Activated CD8-positive, alpha-beta T cell treated with anti-CD3 and anti-CD28 coated beads for 36 hours (primary cell): ENCODE results near the gene LYVE1. TPM values are rescaled to one million over a fixed set of nuclear protein-coding genes. Genes with fewer than 3 reads are reported as not detected.

Experiments used
- ATAC-seq: fragments of 200-7000 bp; cut with Tn5 transposase; one replicate; pipeline ENCODE4 v1.10.0; 2021; ENCODE audit warnings: mild to moderate bottlenecking, moderate library complexity
- CTCF ChIA-PET: fragments of 350-600 bp; sonication (Branson Sonifier 250); formaldehyde crosslinking; loops from one replicate; lab custom pipeline; 2021; ENCODE audit warnings: antibody characterized with exemption; lab: Charles Lee
- POLR2A ChIA-PET: fragments of 350-600 bp; sonication (Branson Sonifier 250); formaldehyde crosslinking; loops from one replicate; lab custom pipeline; 2021; ENCODE audit warnings: antibody characterized with exemption; lab: Charles Lee
- DNase-seq: peaks from one replicate; pipeline ENCODE4 v3.0.0-alpha.2; 2020
- H3K27ac Mint-ChIP-seq: one replicate; pipeline ENCODE4 v1.8.0; 2021; ENCODE audit warnings: mild to moderate bottlenecking, mixed read lengths
- H3K27me3 Mint-ChIP-seq: one replicate; pipeline ENCODE4 v1.8.0; 2021; ENCODE audit warnings: mixed read lengths
- H3K36me3 Mint-ChIP-seq: one replicate; pipeline ENCODE4 v1.8.0; 2021; ENCODE audit warnings: low read depth, mixed read lengths
- H3K4me1 Mint-ChIP-seq: one replicate; pipeline ENCODE4 v1.8.0; 2021; ENCODE audit warnings: low read depth, mixed read lengths
- H3K4me3 Mint-ChIP-seq: one replicate; pipeline ENCODE4 v1.8.0; 2021; ENCODE audit warnings: mild to moderate bottlenecking, moderate library complexity, mixed read lengths
- H3K9me3 Mint-ChIP-seq: one replicate; pipeline ENCODE4 v1.8.0; 2021; ENCODE audit warnings: mixed read lengths
- intact Hi-C: fragments of 100-400 bp; cut with micrococcal nuclease; formaldehyde crosslinking; loops from one replicate; pipeline ENCODE4 v1.10.0; 2022
- total RNA-seq, 2 experiments: library from RNA; stranded (reverse); gene quantifications; one replicate each; pipeline ENCODE4 v1.2.3, GENCODE V29; 2021
- TF ChIP-seq, protein P1 (sequence below): fragments of 200-600 bp; IDR thresholded peaks from one replicate; pipeline ENCODE4 v1.8.0; 2022; ENCODE audit warnings: antibody characterized with exemption, mild to moderate bottlenecking

Gene LYVE1
- not detected for total RNA-seq

GRCh38 chr11:10568486-10568941 lies at the start of gene LYVE1:
LYVE1 (minus strand) TSS chr11:10568665; CDS start chr11:10568532, 133 bp downstream.
- ChIA-PET POLR2A (interaction anchor here (0.6 to 0.7 kb wide), 2 partner anchors 11 to 27 kb away, joined by 3 read pairs; no protein-coding TSS in a partner anchor), CTCF (no interaction called here)
- H3K27me3 Mint-ChIP-seq = peaks cover 1% of the 10 kb centered on the region
- H3K4me1 Mint-ChIP-seq = no peaks in the 10 kb centered on the region
- H3K36me3 Mint-ChIP-seq = no peaks in the 10 kb centered on the region
- no peaks in the 10 kb centered on the region for H3K9me3 Mint-ChIP-seq
- DNase-seq (no peak), ATAC-seq (no peak)
- intact Hi-C loops = no loop called here
- H3K27ac Mint-ChIP-seq = no peak within 1 kb of the TSS
- H3K4me3 Mint-ChIP-seq = no peak within 1 kb of the TSS
- TF ChIP-seq, protein P1, sequence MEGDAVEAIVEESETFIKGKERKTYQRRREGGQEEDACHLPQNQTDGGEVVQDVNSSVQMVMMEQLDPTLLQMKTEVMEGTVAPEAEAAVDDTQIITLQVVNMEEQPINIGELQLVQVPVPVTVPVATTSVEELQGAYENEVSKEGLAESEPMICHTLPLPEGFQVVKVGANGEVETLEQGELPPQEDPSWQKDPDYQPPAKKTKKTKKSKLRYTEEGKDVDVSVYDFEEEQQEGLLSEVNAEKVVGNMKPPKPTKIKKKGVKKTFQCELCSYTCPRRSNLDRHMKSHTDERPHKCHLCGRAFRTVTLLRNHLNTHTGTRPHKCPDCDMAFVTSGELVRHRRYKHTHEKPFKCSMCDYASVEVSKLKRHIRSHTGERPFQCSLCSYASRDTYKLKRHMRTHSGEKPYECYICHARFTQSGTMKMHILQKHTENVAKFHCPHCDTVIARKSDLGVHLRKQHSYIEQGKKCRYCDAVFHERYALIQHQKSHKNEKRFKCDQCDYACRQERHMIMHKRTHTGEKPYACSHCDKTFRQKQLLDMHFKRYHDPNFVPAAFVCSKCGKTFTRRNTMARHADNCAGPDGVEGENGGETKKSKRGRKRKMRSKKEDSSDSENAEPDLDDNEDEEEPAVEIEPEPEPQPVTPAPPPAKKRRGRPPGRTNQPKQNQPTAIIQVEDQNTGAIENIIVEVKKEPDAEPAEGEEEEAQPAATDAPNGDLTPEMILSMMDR = no peak

DNA sequence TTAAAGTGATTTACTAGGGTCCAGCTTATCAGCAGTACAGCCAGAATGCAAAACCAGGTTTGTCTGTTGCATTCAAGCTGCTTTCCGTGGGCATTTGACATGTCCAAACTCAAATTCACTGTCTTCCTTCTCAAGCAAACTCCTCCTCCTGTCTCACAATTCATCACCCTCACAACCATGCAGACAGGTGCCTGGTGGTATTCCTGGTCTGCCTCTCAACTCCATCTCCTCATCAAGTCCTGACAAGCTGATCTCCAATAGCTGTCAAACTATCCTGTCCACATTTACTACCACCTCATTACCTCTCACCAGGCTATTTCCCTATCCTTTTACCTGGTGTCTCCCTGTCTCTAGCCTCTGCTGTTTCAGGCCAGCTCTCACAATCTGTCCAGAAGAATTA lies 49.1 kb upstream of the LYVE1 start:
- ChIA-PET POLR2A (no interaction called here), CTCF (interaction anchor here (0.8 to 1.2 kb wide), 3 partner anchors 36 to 204 kb away, joined by 3 to 4 read pairs (median 4); partner anchors contain the start of gene RNF141)
- TF ChIP-seq, protein P1 = no peak
- Mint-ChIP-seq H3K27me3 (peaks cover 1% of the 10 kb centered on the region), H3K9me3 (peaks cover 2% of the 10 kb centered on the region), H3K36me3 (no peaks in the 10 kb centered on the region), H3K27ac (no peak overlapping the region), H3K4me3 (no peak overlapping the region), H3K4me1 (no peaks in the 10 kb centered on the region)
- no peak for DNase-seq
- no peak for ATAC-seq
- intact Hi-C loops = no loop called here

GRCh38 chr11:10611979-10612862 lies 43.8 kb upstream of the LYVE1 start:
- no peak for ATAC-seq
- Mint-ChIP-seq H3K9me3 (peaks cover 2% of the 10 kb centered on the region), H3K27ac (no peak overlapping the region), H3K36me3 (no peaks in the 10 kb centered on the region), H3K4me3 (no peak overlapping the region), H3K4me1 (no peaks in the 10 kb centered on the region), H3K27me3 (peaks cover 11% of the 10 kb centered on the region)
- DNase-seq = no peak
- CTCF ChIA-PET = interaction anchor here (0.9 kb wide), 1 partner anchor 10 kb away, joined by 3 read pairs; no protein-coding TSS in a partner anchor
- POLR2A ChIA-PET = no interaction called here
- TF ChIP-seq, protein P1 = no peak
- intact Hi-C loops = no loop called here

- Mint-ChIP-seq H3K27ac (no peak overlapping the region), H3K4me3 (no peak overlapping the region), H3K4me1 (peaks cover 2% of the 10 kb centered on the region), H3K27me3 (peaks cover 12% of the 10 kb centered on the region), H3K36me3 (no peaks in the 10 kb centered on the region), H3K9me3 (peaks cover 2% of the 10 kb centered on the region)
- ChIA-PET CTCF (interaction anchor here (1.0 kb wide), 1 partner anchor 203 kb away, joined by 3 read pairs; no protein-coding TSS in a partner anchor), POLR2A (no interaction called here)
- TF ChIP-seq, protein P1 = no peak
- intact Hi-C loops = loop anchor here (10.0 kb wide), 1 partner anchor 65 kb away; the partner anchor contains the start of gene RNF141
- ATAC-seq (no peak), DNase-seq (no peak)
These were observed 41.2 kb upstream of the LYVE1 start for GRCh38 chr11:10609636-10610035.

GRCh38 chr11:10608584-10608983 lies 40.1 kb upstream of the LYVE1 start:
- POLR2A ChIA-PET = no interaction called here
- Mint-ChIP-seq H3K27me3 (peaks cover 12% of the 10 kb centered on the region), H3K36me3 (no peaks in the 10 kb centered on the region), H3K4me1 (peaks cover 2% of the 10 kb centered on the region), H3K4me3 (no peak overlapping the region), H3K9me3 (peaks cover 2% of the 10 kb centered on the region), H3K27ac (no peak overlapping the region)
- ATAC-seq (no peak), DNase-seq (no peak)
- intact Hi-C loops = loop anchor here (10.0 kb wide), 1 partner anchor 64 kb away; the partner anchor contains the start of gene RNF141
- TF ChIP-seq, protein P1 = no peak
- CTCF ChIA-PET = no interaction called here
